Endodermal cell (in vitro differentiated cells): Measurements from ENCODE around the gene SHISA4. TPM values are rescaled to one million over a fixed set of nuclear protein-coding genes. Genes with fewer than 3 reads are reported as not detected.
A peak's percentile ranks its signal among the peaks of the same experiment; 100 is the strongest.

Experiments
- DNase-seq: peaks from one replicate; pipeline ENCODE4 v3.0.0-alpha.2; 2017
- H3K27ac ChIP-seq: 2 replicates; pipeline ENCODE4 v1.5.1; 2013; ENCODE audit warnings: mild to moderate bottlenecking, low read depth, low read length, moderate library complexity
- H3K27me3 ChIP-seq: 2 replicates; pipeline ENCODE4 v1.6.1; 2013; ENCODE audit warnings: mild to moderate bottlenecking, low read length, moderate library complexity; ENCODE audit not compliant: insufficient read depth, control insufficient read depth, poor library complexity, severe bottlenecking
- H3K36me3 ChIP-seq: 2 replicates; pipeline ENCODE4 v1.7.0; 2013; ENCODE audit warnings: mild to moderate bottlenecking, low read length, moderate library complexity; ENCODE audit not compliant: control insufficient read depth, insufficient read depth
- H3K4me1 ChIP-seq: one replicate; pipeline ENCODE4 v1.7.0; 2013; ENCODE audit warnings: low read length; ENCODE audit not compliant: control insufficient read depth, insufficient read depth
- H3K4me3 ChIP-seq: 2 replicates; pipeline ENCODE4 v1.5.1; 2013; ENCODE audit warnings: mild to moderate bottlenecking, low read length, moderate library complexity
- H3K9ac ChIP-seq: 2 replicates; pipeline ENCODE4 v1.6.1; 2013; ENCODE audit warnings: mild to moderate bottlenecking, low read length, moderate library complexity; ENCODE audit not compliant: poor library complexity, severe bottlenecking; ENCODE audit errors: extremely low read depth
- H3K9me3 ChIP-seq: 2 replicates; pipeline ENCODE4 v1.6.1; 2013; ENCODE audit warnings: mild to moderate bottlenecking, low read length, moderate library complexity; ENCODE audit not compliant: control insufficient read depth
- H3K27ac Mint-ChIP-seq: 2 replicates; pipeline ENCODE4 v1.8.0; 2020; ENCODE audit warnings: mixed read lengths
- H3K27me3 Mint-ChIP-seq: 2 replicates; pipeline ENCODE4 v1.8.0; 2021; ENCODE audit warnings: mild to moderate bottlenecking, mixed read lengths; ENCODE audit not compliant: insufficient read depth
- H3K36me3 Mint-ChIP-seq: 2 replicates; pipeline ENCODE4 v1.8.0; 2020; ENCODE audit warnings: low read depth, mixed read lengths
- H3K4me1 Mint-ChIP-seq: 2 replicates; pipeline ENCODE4 v1.8.0; 2020; ENCODE audit warnings: mixed read lengths
- H3K4me3 Mint-ChIP-seq: 2 replicates; pipeline ENCODE4 v1.8.0; 2020; ENCODE audit warnings: mild to moderate bottlenecking, moderate library complexity, mixed read lengths
- H3K9me3 Mint-ChIP-seq: 2 replicates; pipeline ENCODE4 v1.8.0; 2020; ENCODE audit warnings: mild to moderate bottlenecking, mixed read lengths
- CTCF ChIP-seq: fragments of 200-600 bp; sonication (generic); conservative IDR thresholded peaks from 2 replicates; pipeline ENCODE4 v1.5.0; 2021; ENCODE audit warnings: antibody characterized with exemption, mild to moderate bottlenecking
- WGBS, 2 experiments: methylation state at CpG; one replicate each; pipeline versions ENCODE4 v1.1.5 to v1.1.7; 2013; ENCODE audit warnings: missing lambda C conversion rate in 2 of 2, mixed read lengths in 1 of 2; ENCODE audit not compliant: insufficient coverage in 1 of 2, insufficient read length in 1 of 2; 5-methylcytosine and 5-hydroxymethylcytosine counted together
- total RNA-seq, 2 donors: library from RNA; stranded (reverse); fragmentation: NEBNext Ultra II Directional in 1 of 2; extraction: Animal tissue kit (Norgen Biotek cat#: 25700) in 1 of 2; gene quantifications; 2 replicates in 1 of 2; 3 replicates in 1 of 2; pipeline ENCODE4 v1.2.1, GENCODE V29; 2021

Gene SHISA4
- total RNA-seq, 2 donors from 2014 or later = 5.8 to 7.3 TPM

GRCh38 chr1:201917362-201918033 is 28.8 kb downstream of the SHISA4 start:
- Mint-ChIP-seq H3K27me3 (no peaks in the 10 kb centered on the region), H3K36me3 (no peaks in the 10 kb centered on the region), H3K9me3 (no peaks in the 10 kb centered on the region), H3K4me1 (peaks cover 6% of the 10 kb centered on the region), H3K4me3 (no peak overlapping the region), H3K27ac (no peak overlapping the region)
- DNase-seq = no peak
- Histone ChIP-seq H3K9ac (no peak overlapping the region), H3K4me3 (no peak overlapping the region), H3K36me3 (no peaks in the 10 kb centered on the region), H3K9me3 (no peaks in the 10 kb centered on the region), H3K4me1 (no peaks in the 10 kb centered on the region), H3K27me3 (no peaks in the 10 kb centered on the region), H3K27ac (no peak overlapping the region)
- 89 to 91% methylated on average over 6 to 7 of the region's 7 CpGs for WGBS, 2 experiments
- no peak for TF ChIP-seq CTCF

GRCh38 chr1:201918343-201918742 is 29.6 kb downstream of the SHISA4 start:
- H3K27ac Mint-ChIP-seq = no peak overlapping the region

GRCh38 chr1:201921952-201922558 is 33.4 kb downstream of the SHISA4 start:
- no peaks in the 10 kb centered on the region for H3K36me3 ChIP-seq
- WGBS, 2 experiments = 96 to 100% methylated on average over 1 to 3 of the region's 3 CpGs
- H3K4me1 ChIP-seq = no peaks in the 10 kb centered on the region
- H3K9ac ChIP-seq = no peak overlapping the region
- no peaks in the 10 kb centered on the region for H3K27me3 Mint-ChIP-seq
- no peak for TF ChIP-seq CTCF
- no peaks in the 10 kb centered on the region for H3K36me3 Mint-ChIP-seq
- no peak overlapping the region for H3K27ac ChIP-seq
- H3K9me3 ChIP-seq = no peaks in the 10 kb centered on the region
- no peaks in the 10 kb centered on the region for H3K27me3 ChIP-seq
- no peak overlapping the region for H3K4me3 ChIP-seq
- no peaks in the 10 kb centered on the region for H3K4me1 Mint-ChIP-seq
- DNase-seq = no peak
- H3K27ac Mint-ChIP-seq = peak overlapping the region; percentile 12
- H3K4me3 Mint-ChIP-seq = no peak overlapping the region
- H3K9me3 Mint-ChIP-seq = no peaks in the 10 kb centered on the region

More at GRCh38 chr1:201918343-201918742, 29.6 kb downstream of the SHISA4 start:
- DNase-seq = no peak
- H3K9ac ChIP-seq = no peak overlapping the region
- H3K27ac ChIP-seq = no peak overlapping the region
- no peaks in the 10 kb centered on the region for H3K4me1 Mint-ChIP-seq
- no peaks in the 10 kb centered on the region for H3K27me3 Mint-ChIP-seq
- H3K4me3 ChIP-seq = no peak overlapping the region
- TF ChIP-seq CTCF = no peak
- H3K36me3 ChIP-seq = no peaks in the 10 kb centered on the region
- no peaks in the 10 kb centered on the region for H3K27me3 ChIP-seq
- no peak overlapping the region for H3K4me3 Mint-ChIP-seq
- H3K4me1 ChIP-seq = no peaks in the 10 kb centered on the region
- no peaks in the 10 kb centered on the region for H3K9me3 ChIP-seq
- no peaks in the 10 kb centered on the region for H3K9me3 Mint-ChIP-seq
- 90 to 96% methylated on average over 4 to 5 of the region's 5 CpGs for WGBS, 2 experiments
- no peaks in the 10 kb centered on the region for H3K36me3 Mint-ChIP-seq
